Left ventricle myocardium inferior (tissue), 1 donor: Measurements from ENCODE around the gene RSRC1. TPM values are rescaled to one million over a fixed set of nuclear protein-coding genes. Genes with fewer than 3 reads are reported as not detected.
"Not testable (repeated sequence)": the region's sequence is repeated elsewhere in the genome, so short reads cannot be mapped to it uniquely, and the experiment has no call there.

Experiments used
- DNase-seq: peaks from one replicate; pipeline ENCODE4 v3.0.0-alpha.2; 2020
- H3K27ac ChIP-seq: fragments of 200-600 bp; replicated peaks from 2 replicates; pipeline ENCODE4 v1.8.0; 2021
- H3K27me3 ChIP-seq: fragments of 200-600 bp; 2 replicates; pipeline ENCODE4 v1.8.0; 2021; ENCODE audit warnings: low read depth
- H3K36me3 ChIP-seq: fragments of 200-600 bp; 2 replicates; pipeline ENCODE4 v1.8.0; 2021
- H3K4me1 ChIP-seq: fragments of 200-600 bp; 2 replicates; pipeline ENCODE4 v1.8.0; 2021
- H3K4me3 ChIP-seq: fragments of 200-600 bp; 2 replicates; pipeline ENCODE4 v1.8.0; 2021; ENCODE audit warnings: mild to moderate bottlenecking, moderate library complexity
- H3K9me3 ChIP-seq: fragments of 200-600 bp; replicated peaks from 2 replicates; pipeline ENCODE4 v1.8.0; 2021
- intact Hi-C: fragments of 100-400 bp; cut with micrococcal nuclease; formaldehyde crosslinking; loops from one replicate; pipeline ENCODE4 v1.11.0; 2022
- total RNA-seq: library from RNA; stranded (reverse); fragmentation: NEBNext Ultra II Directional; extraction: Animal tissue kit (Norgen Biotek cat#: 25700); gene quantifications from one replicate; pipeline ENCODE4 v1.2.1, GENCODE V29; 2021
- TF ChIP-seq, protein P1 (sequence below): fragments of 200-600 bp; IDR thresholded peaks from 2 replicates; pipeline ENCODE4 v1.8.0; 2021; ENCODE audit warnings: antibody characterized with exemption, mild to moderate bottlenecking, borderline replicate concordance
- donor health status: DM: no; HTN: yes; CAD: no; lungs with severe emphysema.

Gene RSRC1
- total RNA-seq, 1 donor from 2014 or later = 19.1 TPM

DNA sequence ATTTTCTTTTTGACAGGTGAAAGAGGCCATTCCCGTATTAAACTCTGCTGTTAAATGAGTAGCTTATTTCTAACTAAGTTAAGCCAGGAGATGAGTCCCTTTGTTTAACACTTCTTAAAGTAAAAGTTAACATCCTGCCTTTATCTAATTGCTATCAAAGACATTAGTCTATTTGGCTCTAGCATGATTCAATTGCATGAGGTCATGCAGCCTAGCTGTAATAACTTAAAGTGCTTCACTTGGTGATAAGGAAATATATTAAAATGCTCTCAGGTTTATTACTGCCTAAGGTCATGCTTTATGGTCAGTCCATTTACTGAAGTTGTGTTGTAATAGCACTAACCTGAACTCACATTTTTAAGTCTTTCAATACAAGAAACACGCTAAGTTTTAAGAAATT is 378.8 kb downstream of the RSRC1 start:
- Histone ChIP-seq H3K4me1 (peaks cover 7% of the 10 kb centered on the region), H3K27me3 (no peaks in the 10 kb centered on the region), H3K27ac (no peak overlapping the region), H3K36me3 (no peaks in the 10 kb centered on the region), H3K9me3 (no peaks in the 10 kb centered on the region), H3K4me3 (no peak overlapping the region)
- DNase-seq = no peak
- intact Hi-C loops = no loop called here
- TF ChIP-seq, protein P1, sequence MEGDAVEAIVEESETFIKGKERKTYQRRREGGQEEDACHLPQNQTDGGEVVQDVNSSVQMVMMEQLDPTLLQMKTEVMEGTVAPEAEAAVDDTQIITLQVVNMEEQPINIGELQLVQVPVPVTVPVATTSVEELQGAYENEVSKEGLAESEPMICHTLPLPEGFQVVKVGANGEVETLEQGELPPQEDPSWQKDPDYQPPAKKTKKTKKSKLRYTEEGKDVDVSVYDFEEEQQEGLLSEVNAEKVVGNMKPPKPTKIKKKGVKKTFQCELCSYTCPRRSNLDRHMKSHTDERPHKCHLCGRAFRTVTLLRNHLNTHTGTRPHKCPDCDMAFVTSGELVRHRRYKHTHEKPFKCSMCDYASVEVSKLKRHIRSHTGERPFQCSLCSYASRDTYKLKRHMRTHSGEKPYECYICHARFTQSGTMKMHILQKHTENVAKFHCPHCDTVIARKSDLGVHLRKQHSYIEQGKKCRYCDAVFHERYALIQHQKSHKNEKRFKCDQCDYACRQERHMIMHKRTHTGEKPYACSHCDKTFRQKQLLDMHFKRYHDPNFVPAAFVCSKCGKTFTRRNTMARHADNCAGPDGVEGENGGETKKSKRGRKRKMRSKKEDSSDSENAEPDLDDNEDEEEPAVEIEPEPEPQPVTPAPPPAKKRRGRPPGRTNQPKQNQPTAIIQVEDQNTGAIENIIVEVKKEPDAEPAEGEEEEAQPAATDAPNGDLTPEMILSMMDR = no peak

DNA sequence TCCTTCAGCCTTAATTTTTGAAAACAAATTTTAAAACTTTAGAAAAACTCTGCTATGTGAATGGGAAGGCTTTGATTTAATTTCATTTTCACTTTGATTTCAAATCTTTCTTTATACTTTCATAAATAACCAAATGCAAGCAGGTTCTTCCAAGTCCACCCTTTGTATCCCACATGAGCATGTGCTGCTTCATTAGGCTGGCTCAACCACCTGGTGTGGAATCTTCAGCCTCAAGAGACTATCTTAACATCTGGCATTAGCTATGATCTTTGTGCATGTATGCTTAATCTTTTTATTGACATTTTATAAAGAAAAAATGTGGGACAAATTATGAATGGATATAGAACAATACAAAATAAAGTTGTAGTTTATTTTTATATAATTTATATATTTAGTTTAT is 379.3 kb downstream of the RSRC1 start:
- peaks cover 7% of the 10 kb centered on the region for H3K4me1 ChIP-seq
- intact Hi-C loops = no loop called here
- H3K9me3 ChIP-seq = no peaks in the 10 kb centered on the region
- no peaks in the 10 kb centered on the region for H3K36me3 ChIP-seq
- no peak overlapping the region for H3K4me3 ChIP-seq
- TF ChIP-seq, protein P1 = no peak
- no peaks in the 10 kb centered on the region for H3K27me3 ChIP-seq
- H3K27ac ChIP-seq = no peak overlapping the region
- no peak for DNase-seq

DNA sequence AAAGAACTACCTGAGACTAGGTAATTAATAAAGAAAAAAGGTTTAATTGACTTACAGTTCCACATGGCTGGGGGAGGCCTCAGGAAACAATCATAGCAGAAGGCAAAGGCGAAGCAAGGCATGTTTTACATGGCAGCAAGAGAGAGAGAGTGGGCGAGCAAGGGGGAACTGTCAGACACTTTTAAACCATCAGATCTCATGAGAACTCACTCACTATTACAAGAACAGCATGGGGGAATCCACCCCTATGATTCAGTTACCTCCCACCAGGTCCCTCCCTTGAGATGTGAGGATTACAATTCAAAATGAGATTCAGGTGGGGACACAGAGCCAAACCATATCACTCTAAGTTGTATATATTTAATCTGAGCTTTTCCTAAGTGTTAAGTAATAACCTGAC is 382.1 kb downstream of the RSRC1 start:
- no peaks in the 10 kb centered on the region for H3K36me3 ChIP-seq
- H3K27ac ChIP-seq = no peak overlapping the region
- H3K4me1 ChIP-seq = peaks cover 7% of the 10 kb centered on the region
- TF ChIP-seq, protein P1 = no peak
- H3K27me3 ChIP-seq = no peaks in the 10 kb centered on the region
- no peak for DNase-seq
- H3K4me3 ChIP-seq = no peak overlapping the region
- H3K9me3 ChIP-seq = no peaks in the 10 kb centered on the region
- intact Hi-C loops = no loop called here

DNA sequence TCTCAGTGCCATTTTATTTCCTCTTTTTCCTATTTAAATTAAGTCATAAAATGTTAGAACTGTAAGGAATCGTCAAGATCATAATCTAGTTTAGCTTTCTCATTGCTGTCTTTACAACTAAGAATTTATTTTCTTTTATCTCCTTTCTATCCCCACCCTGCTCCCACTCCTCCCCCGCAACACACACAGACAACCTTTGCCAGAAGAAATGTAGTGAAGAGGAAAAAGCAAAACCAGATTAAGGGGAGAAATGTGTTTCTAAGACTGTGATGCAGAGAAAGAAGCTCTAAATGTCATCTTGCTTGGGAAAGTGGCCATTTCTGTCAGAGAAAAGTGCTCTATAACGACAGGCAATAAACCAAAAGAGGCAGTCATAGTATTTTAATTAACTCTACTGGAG is 382.8 kb downstream of the RSRC1 start:
- H3K9me3 ChIP-seq = no peaks in the 10 kb centered on the region
- peaks cover 7% of the 10 kb centered on the region for H3K4me1 ChIP-seq
- no peak for DNase-seq
- no peaks in the 10 kb centered on the region for H3K36me3 ChIP-seq
- H3K27ac ChIP-seq = no peak overlapping the region
- no peak overlapping the region for H3K4me3 ChIP-seq
- no peaks in the 10 kb centered on the region for H3K27me3 ChIP-seq
- TF ChIP-seq, protein P1 = no peak
- intact Hi-C loops = no loop called here

DNA sequence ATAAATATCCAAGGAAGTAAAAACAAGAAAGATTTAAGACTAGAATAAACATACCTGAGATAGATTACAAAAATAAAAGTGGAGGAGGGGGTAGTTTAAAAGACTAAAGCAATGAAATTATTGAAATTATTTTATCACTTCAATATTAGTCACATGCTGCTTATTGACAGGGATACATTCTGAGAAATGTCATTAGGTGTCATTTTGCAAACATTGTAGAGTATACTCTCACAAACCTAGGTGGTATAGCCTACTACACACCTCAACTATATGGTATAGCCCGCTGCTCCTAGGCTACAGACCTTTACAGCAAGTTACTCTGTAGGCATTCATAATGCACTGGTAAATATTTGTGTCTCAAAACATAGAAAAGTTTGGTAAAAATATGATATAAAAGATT is 384.0 kb downstream of the RSRC1 start:
- peaks cover 10% of the 10 kb centered on the region for H3K9me3 ChIP-seq
- no peaks in the 10 kb centered on the region for H3K36me3 ChIP-seq
- peaks cover under 1% of the 10 kb centered on the region for H3K4me1 ChIP-seq
- H3K27ac ChIP-seq = no peak overlapping the region
- no peak for DNase-seq
- H3K27me3 ChIP-seq = no peaks in the 10 kb centered on the region
- H3K4me3 ChIP-seq = no peak overlapping the region
- intact Hi-C loops = no loop called here
- TF ChIP-seq, protein P1 = no peak

DNA sequence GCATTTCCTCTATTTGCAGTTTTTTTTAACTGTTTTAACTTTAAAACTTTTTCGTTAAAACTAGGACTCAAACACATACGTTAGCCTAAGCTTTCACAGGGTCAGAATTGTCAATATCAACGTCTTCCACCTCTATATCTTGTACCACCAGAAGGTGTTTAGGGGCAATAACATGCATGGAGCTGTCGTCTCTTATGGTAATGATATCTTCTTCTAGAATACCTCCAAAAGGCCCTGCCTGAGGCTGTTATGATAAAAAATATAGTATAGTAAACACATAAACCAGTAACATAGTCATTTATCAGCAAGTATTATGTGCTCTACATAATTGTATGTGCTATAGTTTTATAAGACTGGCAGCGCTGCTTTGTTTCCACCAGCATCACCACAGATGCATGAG is 384.8 kb downstream of the RSRC1 start:
- no peak overlapping the region for H3K4me3 ChIP-seq

DNA sequence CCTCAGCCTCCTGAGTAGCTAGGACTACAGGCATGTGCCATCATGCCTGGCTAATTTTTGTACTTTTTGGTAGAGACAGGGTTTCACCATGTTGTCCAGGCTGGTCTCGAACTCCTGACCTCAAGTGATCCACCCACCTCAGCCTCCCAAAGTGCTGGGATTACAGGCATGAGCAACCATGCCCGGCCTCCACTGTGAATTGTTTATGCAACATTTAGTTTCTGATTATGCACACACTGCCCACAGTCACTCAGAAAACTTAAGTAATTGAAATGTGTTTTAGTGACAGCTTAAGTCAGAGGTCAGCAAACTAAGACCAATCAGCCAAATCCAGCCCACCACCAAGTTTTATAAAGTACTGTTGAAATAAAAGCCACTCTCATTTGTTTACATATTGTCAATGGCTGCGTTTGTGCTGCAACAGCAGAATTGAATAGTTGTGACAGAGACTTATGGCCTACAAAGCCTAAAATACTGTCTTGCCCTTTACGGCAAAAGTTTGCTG is 385.6 kb downstream of the RSRC1 start:
- peaks cover 24% of the 10 kb centered on the region for H3K9me3 ChIP-seq
- H3K4me3 ChIP-seq, intact Hi-C loops, H3K27ac ChIP-seq, H3K4me1 ChIP-seq, H3K36me3 ChIP-seq, H3K27me3 ChIP-seq, DNase-seq: not testable (repeated sequence)

More for the DNA sequence above, 384.8 kb downstream of the RSRC1 start:
- peaks cover 17% of the 10 kb centered on the region for H3K9me3 ChIP-seq
- no peak overlapping the region for H3K27ac ChIP-seq
- DNase-seq = no peak
- TF ChIP-seq, protein P1 = no peak
- no peaks in the 10 kb centered on the region for H3K36me3 ChIP-seq
- no peaks in the 10 kb centered on the region for H3K27me3 ChIP-seq
- intact Hi-C loops = no loop called here
- H3K4me1 ChIP-seq = no peaks in the 10 kb centered on the region
